HepG2 (cell line): ENCODE data around the gene ADM5.

Experiments used
- KLF15 ChIP-seq: sonication (generic); formaldehyde crosslinking; IDR thresholded peaks from 2 replicates; pipeline ENCODE4 v1.8.1; 2023; ENCODE audit warnings: borderline replicate concordance, mild to moderate bottlenecking, inconsistent platforms, missing genetic modification reagents, mixed read lengths
- ZNF644 ChIP-seq: IDR thresholded peaks from 2 replicates; pipeline ENCODE4 v1.6.1; 2016; ENCODE audit warnings: low read depth
- TF ChIP-seq, protein P1 (sequence below): sonication (generic); formaldehyde crosslinking; IDR thresholded peaks from 2 replicates; pipeline ENCODE4 v1.5.0; 2020; ENCODE audit warnings: mild to moderate bottlenecking, missing genetic modification reagents, moderate library complexity

DNA sequence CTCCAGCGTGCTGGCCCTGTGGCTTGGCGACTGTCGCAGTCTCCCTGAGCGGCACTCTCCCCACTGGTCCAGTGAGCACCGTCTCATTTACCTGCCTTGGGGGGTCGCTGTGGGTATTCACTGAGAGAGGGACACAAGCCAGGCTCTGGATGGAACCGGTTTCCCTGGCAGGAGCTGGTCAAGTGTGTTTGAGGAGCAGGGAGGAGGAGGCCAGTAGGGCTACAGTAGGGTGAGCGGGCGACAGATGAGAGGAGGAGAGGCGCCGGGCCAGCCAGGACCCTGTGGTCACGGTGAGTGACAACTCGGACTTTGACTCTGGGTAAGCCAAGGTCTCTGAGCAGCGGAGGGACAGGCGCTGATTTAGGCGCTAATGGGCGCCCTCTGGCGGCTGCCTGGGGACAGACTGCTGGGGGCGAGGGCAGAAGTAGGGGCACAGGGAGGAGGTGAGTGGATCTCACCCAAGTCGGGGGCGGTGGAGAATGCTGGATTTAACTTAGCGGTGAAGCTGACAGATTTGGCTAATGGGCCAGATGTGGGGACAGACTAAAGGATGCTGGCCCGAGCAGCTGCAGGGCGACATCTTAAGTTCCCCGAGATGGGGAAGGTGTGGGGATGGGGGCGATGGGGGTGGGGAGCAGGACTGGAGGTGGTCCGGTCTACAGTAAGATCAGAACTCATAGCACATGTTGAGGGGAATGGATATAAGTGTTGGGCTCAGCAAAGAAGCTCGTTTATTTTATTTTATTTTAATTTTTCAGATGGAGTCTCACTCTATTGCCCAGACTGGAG is 17.1 kb upstream of the ADM5 start:
- TF ChIP-seq KLF15 (CRISPR knock-in tag) (no peak), ZNF644 (CRISPR knock-in tag) (0 out of 2 replicates have a peak, but pooled peaks have one; percentile 36)
- TF ChIP-seq, protein P1, sequence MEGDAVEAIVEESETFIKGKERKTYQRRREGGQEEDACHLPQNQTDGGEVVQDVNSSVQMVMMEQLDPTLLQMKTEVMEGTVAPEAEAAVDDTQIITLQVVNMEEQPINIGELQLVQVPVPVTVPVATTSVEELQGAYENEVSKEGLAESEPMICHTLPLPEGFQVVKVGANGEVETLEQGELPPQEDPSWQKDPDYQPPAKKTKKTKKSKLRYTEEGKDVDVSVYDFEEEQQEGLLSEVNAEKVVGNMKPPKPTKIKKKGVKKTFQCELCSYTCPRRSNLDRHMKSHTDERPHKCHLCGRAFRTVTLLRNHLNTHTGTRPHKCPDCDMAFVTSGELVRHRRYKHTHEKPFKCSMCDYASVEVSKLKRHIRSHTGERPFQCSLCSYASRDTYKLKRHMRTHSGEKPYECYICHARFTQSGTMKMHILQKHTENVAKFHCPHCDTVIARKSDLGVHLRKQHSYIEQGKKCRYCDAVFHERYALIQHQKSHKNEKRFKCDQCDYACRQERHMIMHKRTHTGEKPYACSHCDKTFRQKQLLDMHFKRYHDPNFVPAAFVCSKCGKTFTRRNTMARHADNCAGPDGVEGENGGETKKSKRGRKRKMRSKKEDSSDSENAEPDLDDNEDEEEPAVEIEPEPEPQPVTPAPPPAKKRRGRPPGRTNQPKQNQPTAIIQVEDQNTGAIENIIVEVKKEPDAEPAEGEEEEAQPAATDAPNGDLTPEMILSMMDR (CRISPR knock-in tag), result peak; percentile 95
